HG03521 (cell line): Measurements from ENCODE around the gene UQCC3.
"Not testable (repeated sequence)": the region's sequence is repeated elsewhere in the genome, so short reads cannot be mapped to it uniquely, and the experiment has no call there.

Source experiments
- ATAC-seq: cut with Tn5 transposase; IDR thresholded peaks from one replicate; pipeline ENCODE4 v1.9.1; 2021; ENCODE audit warnings: mild to moderate bottlenecking, moderate library complexity; ENCODE audit not compliant: unreplicated experiment

Gene UQCC3

GRCh38 chr11:62665599-62666258 lies 5.7 kb upstream of the UQCC3 start:
- peak; percentile 7 for ATAC-seq

- no peak for ATAC-seq
Observed at GRCh38 chr11:62666259-62666926, 5.1 kb upstream of the UQCC3 start.

- ATAC-seq, result no peak
Observed at GRCh38 chr11:62667460-62667859, 4.0 kb upstream of the UQCC3 start.

GRCh38 chr11:62669420-62670161 lies 1.9 kb upstream of the UQCC3 start:
- no peak for ATAC-seq

- peak; percentile 23 for ATAC-seq
Observed at GRCh38 chr11:62671236-62671607, 251 bp upstream of the UQCC3 start.

GRCh38 chr11:62673196-62673525 lies 1.7 kb downstream of the UQCC3 start:
- ATAC-seq, result no peak

- not testable (repeated sequence) for ATAC-seq
Observed at GRCh38 chr11:62675415-62675814, 3.9 kb downstream of the UQCC3 start.

- ATAC-seq, result no peak
Observed at GRCh38 chr11:62676698-62677097, 5.2 kb downstream of the UQCC3 start.

GRCh38 chr11:62677156-62677555 lies 5.7 kb downstream of the UQCC3 start:
- no peak for ATAC-seq

GRCh38 chr11:62677714-62678113 lies 6.2 kb downstream of the UQCC3 start:
- no peak for ATAC-seq

- ATAC-seq, result no peak
Observed at GRCh38 chr11:62678433-62678769, 6.9 kb downstream of the UQCC3 start.

GRCh38 chr11:62678770-62679696 lies 7.6 kb downstream of the UQCC3 start, which contains the start of gene UBXN1:
Gene UBXN1, minus strand, starts transcription at chr11:62679073. Its CDS starts 150 bp downstream, at chr11:62678923.
- ATAC-seq, result peak; percentile 72

GRCh38 chr11:62680825-62681240 lies 9.4 kb downstream of the UQCC3 start:
- ATAC-seq, result no peak

GRCh38 chr11:62682518-62682917 lies 11.0 kb downstream of the UQCC3 start:
- no peak for ATAC-seq

- ATAC-seq, result no peak
Observed at GRCh38 chr11:62687508-62688396, 16.3 kb downstream of the UQCC3 start.

- no peak for ATAC-seq
Observed at GRCh38 chr11:62688491-62688890, 17.0 kb downstream of the UQCC3 start.

GRCh38 chr11:62689421-62690183 lies 18.1 kb downstream of the UQCC3 start, which contains the start of gene LRRN4CL:
Gene LRRN4CL, minus strand, starts transcription at chr11:62689530. Its CDS starts 1,022 bp downstream, at chr11:62688508.
- no peak for ATAC-seq

- not testable (repeated sequence) for ATAC-seq
Observed at GRCh38 chr11:62693624-62694023, 22.2 kb downstream of the UQCC3 start.
